GM12892 (cell line): ENCODE measurements around the gene AIFM1.
A peak's percentile ranks its signal among the peaks of the same experiment; 100 is the strongest.

Experiments
- DNase-seq: peaks from one replicate; pipeline ENCODE4 v3.0.0; 2011; ENCODE audit not compliant: insufficient read length
- FAIRE-seq: peaks from 2 replicates; lab custom pipeline; 2011; peaks lifted over from hg19 to GRCh38; lab: Jason Lieb, UNC
- POLR2A ChIP-seq: IDR thresholded peaks from 2 replicates; pipeline ENCODE4 v1.6.1; 2011; ENCODE audit warnings: low read depth, low read length, control low read depth
- POLR2AphosphoS5 ChIP-seq: IDR thresholded peaks from 2 replicates; pipeline ENCODE4 v1.6.1; 2011; ENCODE audit warnings: low read depth, low read length, control low read depth
- TAF1 ChIP-seq: IDR thresholded peaks from 2 replicates; pipeline ENCODE4 v1.6.1; 2011; ENCODE audit warnings: low read depth, mild to moderate bottlenecking, control low read depth, low read length, borderline replicate concordance

AIFM1 gene

GRCh38 chrX:130114141-130114588, 51.5 kb downstream of the AIFM1 start:
- DNase-seq (no peak), FAIRE-seq (peak; percentile 60)

DNA sequence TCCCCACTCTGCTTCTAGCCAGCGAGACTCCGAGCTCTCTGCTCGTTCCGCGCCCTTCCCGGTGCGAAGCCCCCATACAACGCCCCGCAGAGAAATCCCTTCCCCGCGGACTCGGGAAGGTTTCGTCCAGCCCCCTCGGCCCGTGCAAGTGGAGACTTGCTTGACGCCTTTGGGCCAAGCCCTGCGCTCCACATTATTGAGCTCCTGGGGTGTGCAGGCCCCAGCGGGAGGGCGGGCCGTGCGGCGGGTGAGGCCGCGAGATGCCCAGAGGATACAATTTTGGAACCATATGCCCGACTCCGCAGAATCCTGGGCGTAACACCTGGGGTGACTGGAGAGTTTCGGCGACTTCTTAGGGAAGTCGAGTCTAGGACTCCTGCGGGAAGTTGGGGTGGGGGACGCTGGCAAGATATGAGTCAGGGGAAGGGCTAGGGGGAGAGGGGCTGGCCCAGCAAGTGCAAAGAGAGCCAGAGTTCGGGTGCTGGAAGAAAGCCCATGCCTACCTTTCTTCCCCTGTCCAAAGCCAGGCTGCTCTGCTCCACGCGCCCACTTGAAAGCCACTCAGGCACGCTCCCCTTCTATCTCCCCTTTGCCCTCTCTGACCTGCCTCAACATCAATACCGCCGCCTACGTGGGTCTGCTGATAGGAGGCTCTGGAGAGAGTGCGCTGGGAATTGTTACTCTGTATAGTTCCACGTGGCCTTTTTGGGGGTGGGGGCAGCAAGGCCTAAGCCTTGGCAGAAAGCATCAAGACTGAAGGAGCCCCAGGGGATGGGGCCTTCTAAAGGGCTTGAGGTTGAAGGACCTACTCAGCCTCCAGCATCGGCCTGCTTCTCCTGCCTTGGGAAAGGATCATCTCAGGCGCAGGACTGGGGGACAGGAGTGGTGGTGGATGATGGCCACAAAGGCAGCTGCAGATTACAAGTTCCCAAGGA, 54.2 kb downstream of the AIFM1 start:
- DNase-seq (no peak), FAIRE-seq (no peak)
- no peak for TF ChIP-seq POLR2AphosphoS5
- no peak for TF ChIP-seq TAF1
- no peak for TF ChIP-seq POLR2A

More at GRCh38 chrX:130114141-130114588, 51.5 kb downstream of the AIFM1 start:
- TF ChIP-seq POLR2AphosphoS5: no peak
- no peak for TF ChIP-seq POLR2A
- TF ChIP-seq TAF1: no peak

DNA sequence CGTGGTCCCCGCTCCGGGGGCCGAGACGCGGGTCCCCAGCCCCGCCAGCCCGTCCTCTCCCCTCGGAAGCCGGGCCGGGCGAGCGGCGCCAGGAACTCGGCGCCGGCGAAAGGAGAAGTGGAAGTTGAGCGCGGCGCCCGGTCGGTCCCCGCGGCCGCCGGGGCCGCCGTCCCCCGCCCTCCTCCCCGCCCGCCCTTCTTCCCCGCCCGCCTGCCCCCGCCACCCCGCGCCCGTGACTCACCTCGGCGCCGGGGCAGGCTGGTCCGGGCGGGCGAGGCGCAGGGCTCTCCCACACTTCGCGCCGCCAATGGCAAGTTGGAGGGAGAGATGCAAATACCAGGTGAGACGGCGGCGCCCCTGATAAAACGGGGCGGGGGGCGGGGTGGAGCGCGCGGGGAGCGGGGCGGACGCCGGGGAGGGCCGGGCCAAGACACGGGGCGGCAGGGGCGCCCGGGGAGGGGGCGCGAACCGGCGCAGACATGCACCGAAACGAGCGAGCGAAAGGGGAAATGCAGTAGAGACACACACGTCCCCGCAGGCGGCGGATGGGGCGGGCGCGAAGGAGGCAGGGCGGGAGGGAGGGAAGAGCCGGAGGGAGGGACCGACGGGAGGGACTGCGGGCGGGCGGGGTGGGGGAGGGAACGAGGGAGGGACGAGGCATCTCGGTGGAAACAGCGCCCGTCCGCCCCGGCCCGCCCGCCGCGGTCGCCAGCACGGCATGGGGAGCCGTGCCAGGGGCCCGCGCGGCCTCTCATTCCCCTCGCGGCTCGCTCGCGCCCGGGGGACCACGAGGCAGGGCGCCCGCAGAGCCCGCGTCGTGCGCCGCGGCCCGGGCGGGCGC, 55.0 kb downstream of the AIFM1 start, which contains the start of gene ELF4:
Gene ELF4, minus strand, starts transcription at position 119 of the 841 bp plus-strand sequence. CDS start 29,167 bp downstream, outside the sequence.
- DNase-seq (peak; percentile 60), FAIRE-seq (no peak)
- no peak for TF ChIP-seq POLR2AphosphoS5
- TF ChIP-seq POLR2A: no peak; the same call in 1 of the 2 replicates
- no peak for TF ChIP-seq TAF1

DNA sequence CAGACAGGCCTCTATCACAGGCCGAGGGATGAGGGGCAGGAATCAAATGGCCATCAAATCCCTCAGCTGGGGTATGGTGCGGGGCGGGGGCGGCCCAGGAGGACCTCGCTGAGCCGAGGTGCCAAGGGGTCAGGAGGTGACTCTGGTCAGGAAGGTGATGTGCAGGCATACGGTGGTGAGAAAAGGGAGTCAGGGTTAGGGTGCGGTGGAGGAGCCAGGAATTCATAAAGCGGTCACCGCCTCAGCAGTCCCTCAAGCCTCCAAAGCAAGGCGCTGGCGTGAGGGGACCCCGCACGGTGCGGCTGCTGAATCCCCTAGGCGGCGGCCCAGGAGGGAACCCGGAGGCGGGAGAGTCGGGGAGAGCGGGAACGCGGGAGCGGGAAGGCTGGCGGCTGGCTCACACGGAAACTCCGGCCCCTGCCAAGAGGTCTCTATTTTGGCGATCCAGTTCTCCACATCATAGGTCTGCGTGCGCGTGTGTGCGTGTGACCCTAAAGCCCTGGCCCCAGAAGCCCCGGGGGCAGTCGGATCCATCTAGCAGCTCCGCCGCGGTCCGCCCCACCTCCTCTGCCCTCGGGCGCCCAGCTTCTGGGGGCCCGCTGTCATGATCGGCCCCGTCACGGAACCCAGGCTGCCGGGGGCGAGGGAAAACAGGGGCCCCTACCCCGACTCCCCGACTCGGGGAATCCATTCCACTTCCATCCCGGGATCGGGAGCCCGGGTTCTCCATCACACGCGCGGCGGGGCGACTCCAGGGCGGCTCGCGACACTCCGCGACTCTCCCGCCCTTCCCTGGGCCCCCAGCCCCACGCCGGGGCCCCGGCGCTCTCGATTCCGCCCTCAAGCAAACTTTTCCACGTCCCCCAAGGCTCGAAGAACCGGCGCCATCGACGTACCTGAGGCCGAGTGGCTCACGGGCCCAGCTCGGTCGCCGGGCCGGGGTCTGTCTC, 55.9 kb downstream of the AIFM1 start:
- TF ChIP-seq TAF1: no peak
- no peak for TF ChIP-seq POLR2AphosphoS5
- no peak for TF ChIP-seq POLR2A
- FAIRE-seq: no peak
- DNase-seq: no peak

DNA sequence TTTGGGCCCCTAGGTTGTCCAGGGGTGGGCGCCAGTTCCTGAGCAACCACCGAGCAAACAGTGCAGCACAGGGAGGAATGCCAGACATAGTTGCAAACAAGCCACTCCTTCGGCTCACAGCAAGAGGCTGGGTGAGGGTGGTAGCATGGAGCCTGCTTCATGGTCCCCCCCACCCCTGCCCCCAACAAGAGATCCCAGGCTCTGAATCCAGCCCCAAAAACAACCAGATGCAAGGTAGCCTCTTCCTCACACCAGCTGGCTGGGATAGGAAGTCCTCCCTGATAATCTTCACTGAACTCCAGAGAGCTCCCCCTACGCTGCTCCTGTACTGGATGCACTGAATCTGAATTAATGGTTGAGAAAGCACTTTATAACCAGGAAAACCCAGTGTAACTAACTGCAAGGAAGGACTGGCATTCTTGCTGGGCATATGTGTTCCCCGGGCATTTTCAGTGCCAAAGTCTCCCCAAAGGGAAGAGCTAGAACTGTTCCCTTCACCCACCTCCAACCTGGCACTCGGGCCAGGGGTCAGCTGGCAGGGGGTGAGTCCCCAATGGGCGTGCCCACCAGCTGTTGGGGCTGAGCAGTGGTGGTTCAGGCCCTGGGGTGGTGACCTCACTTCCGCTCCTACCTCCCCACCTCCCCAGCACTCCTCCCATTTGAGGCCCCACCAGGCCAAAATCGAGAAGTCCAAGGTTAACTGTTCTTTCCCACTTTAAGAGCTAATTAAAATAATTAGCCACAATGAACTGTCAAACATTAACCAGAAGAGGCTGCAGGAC, 56.8 kb downstream of the AIFM1 start:
- TF ChIP-seq POLR2A (no peak), TAF1 (no peak), POLR2AphosphoS5 (no peak)
- FAIRE-seq: peak; percentile 92
- peak; percentile 58 for DNase-seq

- DNase-seq: no peak
- FAIRE-seq: no peak
- TF ChIP-seq POLR2A (no peak), TAF1 (no peak), POLR2AphosphoS5 (no peak)
These were observed 59.6 kb downstream of the AIFM1 start for GRCh38 chrX:130106071-130106470.

DNA sequence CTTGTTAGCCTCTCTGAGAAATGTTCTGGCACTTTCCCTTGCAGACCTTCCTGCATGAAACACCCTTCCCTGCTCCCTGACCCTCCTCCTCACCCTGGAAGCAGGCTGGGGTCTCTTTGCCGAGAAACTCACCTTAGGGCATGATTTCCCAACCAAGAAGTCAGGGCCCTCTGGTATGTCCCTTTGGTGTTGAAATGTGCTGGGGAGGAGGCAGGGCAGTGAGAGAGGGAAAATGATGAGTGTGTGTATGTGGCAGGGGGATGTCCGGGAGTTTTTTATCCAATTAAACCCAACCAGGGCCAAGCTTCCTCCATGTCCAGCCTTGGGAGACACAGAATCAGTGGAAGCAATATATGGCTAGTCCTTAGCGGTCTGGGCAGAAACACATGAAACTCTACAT, 60.4 kb downstream of the AIFM1 start:
- TF ChIP-seq TAF1 (no peak), POLR2AphosphoS5 (no peak), POLR2A (no peak)
- FAIRE-seq: no peak
- no peak for DNase-seq

GRCh38 chrX:130103605-130104004, 62.0 kb downstream of the AIFM1 start:
- DNase-seq: no peak
- TF ChIP-seq TAF1: no peak
- no peak for TF ChIP-seq POLR2AphosphoS5
- no peak for TF ChIP-seq POLR2A
- no peak for FAIRE-seq

DNA sequence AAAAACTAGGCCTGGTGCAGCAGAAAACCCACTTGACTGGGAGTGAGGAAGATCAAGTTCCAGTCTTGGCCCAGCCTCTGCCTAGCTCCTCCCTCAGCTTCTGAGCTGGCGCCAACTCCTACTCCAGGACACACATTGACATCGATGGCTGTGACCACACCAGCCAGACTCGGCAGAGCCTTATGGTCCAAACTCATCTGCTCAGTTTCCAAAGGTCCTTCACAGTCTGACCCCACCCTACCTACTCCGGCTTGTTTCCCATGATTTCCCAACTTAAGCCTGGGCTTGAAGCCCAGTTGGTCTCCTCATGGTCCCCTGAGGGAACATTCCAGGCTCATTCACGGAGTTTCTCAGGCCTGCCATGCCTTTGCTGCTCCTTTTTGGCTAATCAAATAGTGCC, 65.5 kb downstream of the AIFM1 start:
- TF ChIP-seq TAF1 (no peak), POLR2A (no peak), POLR2AphosphoS5 (no peak)
- FAIRE-seq (no peak), DNase-seq (no peak)

- TF ChIP-seq POLR2A (no peak), TAF1 (no peak), POLR2AphosphoS5 (no peak)
- no peak for FAIRE-seq
These were observed 67.5 kb downstream of the AIFM1 start for GRCh38 chrX:130098210-130098552.

More at GRCh38 chrX:130098210-130098552, 67.5 kb downstream of the AIFM1 start:
- no peak for DNase-seq
